Stimulated activated CD4-positive, alpha-beta T cell treated with anti-CD3 and anti-CD28 coated beads, Interleukin-1b, Interleukin-23, amount 100 ng/mL, for 24 hours (primary cell): ENCODE measurements around the gene EEFSEC.

ENCODE experiments used
- DNase-seq, 4 experiments: peaks; one replicate each; pipeline ENCODE4 v3.0.0-alpha.2; 2020; ENCODE audit warnings: low read depth in 4 of 4, low spot score in 1 of 4

Gene EEFSEC

DNA sequence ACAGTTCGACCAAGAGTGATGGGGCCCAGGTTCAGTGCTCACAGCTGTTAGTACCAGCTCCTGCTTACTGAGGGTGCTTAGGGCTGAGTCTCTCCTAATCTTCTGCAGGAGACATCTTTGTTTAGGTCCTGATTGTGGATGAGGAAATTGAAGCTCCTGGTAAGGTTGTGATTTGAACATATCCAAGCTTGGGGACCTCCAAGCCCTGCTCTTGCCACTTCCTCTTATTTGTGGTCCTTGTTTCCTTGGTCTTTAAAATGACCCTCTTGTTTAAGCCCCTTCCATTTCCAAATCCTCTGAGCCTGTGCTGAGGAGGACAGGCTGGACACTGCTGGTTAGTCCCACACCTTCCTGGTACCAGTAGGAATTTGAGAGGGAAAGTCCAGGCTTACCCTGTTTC, 87.0 kb downstream of the EEFSEC start:
- DNase-seq = no peak

DNA sequence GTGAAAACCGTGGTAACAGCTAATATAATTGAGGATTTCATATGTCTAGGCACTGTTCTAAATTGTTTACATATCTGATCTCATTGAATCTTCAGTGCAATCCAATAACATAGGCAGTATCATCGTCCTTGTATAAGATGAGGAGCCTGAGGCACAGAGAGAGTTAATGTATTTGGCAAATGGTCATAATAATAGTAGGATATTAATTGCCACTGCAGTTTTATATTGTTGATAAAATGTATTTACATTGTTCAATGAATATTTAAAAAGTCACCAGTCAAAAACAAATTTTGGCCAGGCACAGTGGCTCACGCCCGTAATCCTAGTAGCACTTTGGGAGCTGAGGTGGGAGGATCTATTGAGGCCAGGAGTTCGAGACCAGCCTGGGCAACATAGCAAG, 88.5 kb downstream of the EEFSEC start:
- DNase-seq = no peak

DNA sequence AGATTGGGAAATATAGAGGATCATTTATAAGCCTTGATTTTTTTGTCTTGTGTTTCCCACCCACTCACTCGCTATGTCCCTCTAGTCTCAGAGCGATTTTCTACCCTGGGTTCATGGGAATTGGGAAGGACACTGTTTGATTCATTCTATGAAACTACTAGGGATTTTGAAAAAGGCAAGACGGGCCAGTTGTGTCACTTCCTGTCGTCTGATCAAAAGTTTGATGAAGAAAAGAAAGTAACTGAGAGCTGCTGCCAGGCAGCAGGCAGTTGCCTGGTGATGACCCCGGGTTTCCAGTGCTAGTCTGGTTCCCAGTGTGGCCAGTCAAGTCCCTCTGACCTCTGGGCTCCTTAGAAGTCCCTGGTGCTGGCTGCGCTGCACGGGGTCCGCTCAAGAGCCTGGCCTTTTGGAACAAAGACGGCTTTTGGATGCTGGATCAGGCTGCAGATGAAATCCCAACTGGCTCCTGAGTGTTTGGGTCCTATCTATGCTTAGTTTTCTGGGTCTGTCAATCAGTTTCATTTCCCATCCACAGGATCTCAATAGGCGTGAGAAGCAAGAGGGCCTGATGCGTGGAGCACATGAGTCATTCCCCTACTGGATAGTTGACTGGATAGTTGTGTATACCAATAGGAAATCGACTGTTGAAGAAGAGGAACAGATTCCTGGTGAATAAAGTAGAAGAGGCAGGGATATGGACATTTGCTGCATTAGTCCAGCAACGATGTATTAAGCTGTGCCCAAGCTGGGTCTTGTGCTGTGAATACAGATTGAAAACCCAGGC, 89.7 kb downstream of the EEFSEC start:
- no peak for DNase-seq

DNA sequence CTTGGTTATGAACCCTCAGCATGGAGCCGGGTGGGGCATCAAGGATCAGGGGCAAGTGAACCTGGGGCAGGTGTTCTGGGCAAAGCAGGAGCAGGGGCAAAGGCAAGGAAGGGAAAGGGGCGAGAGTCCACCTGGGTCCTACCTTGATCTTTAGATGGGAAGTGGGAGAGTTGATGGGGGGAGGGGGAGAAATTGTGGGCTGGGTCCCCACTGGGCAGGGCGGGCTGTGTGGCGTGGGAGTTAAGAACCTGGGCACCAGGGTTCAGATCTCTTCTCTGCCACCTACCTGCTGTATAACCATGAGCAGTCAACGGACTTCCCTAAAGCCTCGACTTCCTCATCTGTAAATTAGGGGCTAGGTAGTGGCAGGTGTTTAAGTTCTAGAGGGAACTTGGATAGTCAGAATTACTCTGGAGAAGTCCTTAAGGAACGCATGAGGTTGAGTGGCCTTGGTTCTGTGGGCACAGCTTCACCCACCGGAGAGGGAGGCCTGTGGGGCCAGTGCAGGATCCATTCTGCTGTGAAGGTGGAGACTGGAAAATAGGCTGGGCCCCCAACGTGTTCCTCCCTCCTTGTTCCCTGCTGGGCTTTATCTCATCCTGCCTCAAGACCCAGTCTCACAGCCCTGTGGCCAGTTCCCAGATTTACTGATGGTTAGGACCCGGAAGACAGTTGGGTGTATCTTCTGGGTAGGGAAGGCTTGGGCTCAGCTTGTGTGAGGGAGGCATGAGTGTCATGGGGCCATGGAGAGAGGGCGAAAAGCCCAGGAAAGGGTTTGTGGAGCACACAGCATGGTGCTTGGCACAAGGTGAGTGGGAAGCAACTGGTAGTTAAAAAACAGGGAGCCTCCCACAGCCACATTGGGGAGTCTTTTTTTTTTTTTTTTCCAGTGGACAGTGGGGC, 90.6 kb downstream of the EEFSEC start:
- no peak for DNase-seq

DNA sequence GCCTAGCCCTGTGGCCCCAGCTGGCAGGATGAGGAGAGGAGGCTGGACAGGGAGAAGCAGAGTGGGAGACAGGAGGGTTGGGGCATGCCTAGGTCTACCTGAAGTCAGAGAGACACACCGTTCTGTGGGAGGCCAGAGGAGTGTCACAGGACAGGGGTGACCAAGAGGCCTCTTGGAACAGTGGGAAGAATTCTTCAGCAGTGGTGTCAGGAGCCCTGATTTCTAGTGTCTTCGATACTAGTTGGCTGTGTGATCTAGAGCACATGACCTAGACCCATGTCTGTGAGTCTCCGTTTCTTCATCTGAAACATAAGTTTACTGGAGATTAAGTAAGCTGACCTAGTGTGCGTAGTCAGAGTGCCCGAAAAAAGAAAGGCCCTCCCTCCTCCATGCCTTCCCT, 92.2 kb downstream of the EEFSEC start:
- no peak for DNase-seq

DNA sequence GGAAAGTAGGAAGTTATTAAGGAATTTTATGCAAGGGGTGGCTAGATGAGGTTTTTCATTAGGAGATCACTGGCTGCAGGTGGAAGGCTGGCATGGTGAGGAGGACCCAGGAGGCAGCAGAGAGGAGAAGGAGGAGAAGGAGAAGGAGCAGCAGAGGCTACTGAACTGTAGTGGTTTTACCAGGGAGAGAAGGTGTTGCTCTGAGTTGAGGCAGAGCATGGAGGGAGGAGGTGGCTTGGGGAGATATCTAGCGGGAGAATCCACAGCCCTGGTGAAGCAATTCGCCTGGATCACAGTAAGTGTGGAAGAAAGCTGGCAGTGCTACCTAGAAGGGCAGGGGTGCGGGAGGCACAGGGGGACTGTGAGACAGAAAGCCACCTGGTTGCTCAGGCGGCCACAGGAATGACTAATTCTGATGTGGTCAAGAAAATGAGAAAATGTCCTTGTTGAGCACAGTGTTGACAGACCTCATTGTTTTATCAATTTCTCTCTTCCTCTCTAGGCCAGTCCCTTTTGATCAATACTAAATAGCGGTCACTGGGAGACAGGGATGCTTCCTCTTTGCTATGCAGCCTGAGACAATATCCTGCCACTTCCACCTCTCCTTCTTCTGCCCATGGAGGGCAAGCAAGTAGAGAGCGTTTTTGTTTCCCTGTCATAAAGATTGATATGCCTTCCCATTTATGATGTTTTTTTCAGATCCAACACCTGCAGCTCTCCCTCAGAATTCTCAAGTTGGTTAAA, 94.6 kb downstream of the EEFSEC start:
- no peak for DNase-seq

DNA sequence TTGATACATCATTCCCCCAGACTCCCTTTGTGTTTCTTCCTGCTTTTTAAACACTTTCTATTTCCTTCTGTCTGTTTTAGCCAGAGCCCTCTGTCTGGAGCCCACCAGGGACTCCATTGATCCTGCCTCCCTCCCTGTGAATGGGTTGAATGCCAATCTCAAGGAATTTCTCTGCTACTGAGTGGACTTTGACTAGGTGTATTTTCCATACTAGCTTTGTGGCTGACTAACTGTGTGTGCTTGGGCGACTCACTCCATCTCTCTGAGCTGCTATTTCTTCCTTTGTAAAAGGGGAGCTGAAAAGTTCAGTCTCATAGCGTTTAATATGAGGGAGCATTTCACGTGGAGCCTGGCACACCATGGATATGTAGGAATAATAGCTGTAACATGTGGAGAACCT, 98.8 kb downstream of the EEFSEC start:
- DNase-seq = no peak

DNA sequence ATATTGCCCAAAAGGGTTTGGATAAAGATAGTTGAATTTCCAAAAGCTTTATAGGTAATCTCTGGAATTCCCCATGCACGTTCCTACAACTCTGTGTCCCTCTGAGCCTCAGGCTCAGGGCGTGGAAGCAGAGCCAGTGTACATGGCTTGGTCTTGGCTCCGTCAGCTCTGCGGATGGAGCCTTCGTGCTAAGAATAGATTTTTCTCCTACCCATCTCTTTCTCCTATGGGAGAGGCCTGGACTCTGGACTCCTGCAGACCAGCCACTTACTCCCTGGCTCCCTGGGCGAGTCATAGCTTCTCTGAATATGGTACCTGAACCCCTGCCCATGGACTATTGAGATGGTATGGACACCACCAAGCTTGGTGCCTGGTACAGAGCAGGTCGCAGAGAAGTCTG, 99.9 kb downstream of the EEFSEC start:
- no peak for DNase-seq

DNA sequence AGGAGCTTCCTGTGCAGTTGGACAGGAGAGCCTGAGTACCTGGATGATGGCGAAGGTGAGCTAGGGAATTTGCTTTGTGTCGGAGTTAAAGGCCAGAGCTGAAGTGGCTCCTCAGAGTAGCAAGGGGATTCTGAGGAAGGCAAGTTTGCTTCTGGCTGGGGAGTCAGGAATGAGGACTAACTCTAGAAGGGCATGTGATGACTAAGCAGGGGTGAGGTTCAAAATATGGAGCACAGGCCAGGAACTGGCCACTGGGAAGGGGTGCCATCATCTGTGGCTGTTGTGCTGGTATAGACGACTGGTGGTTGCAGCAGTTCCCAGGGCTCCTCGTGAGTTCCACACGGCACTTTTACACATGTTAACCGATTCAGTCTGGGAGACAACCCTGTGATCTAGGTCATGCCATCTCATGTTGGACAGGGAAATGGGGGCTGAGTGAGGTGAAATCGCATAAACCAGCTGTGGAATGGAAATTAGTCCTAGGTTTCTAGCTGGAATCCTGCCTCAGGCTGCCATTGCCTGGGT, 100.8 kb downstream of the EEFSEC start:
- DNase-seq = no peak

DNA sequence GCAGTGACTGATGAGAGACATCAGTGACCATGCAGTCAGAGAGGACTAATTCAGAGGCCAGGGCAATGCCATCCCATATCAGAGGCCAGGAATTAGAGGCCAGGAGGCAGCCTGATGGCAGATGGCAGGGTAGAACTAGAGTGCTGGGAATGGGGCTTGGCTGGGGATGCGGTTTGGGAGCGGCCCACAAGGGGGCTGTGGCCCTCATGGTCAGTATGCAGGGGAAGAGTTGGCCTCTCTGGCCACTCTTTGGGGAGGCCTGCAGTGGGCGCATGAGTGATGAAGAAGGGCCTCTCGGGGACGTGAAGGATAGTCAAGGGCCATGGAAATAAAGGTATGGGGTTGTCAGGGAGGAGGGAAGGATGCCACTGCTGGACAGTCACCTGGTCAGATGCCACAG, 101.7 kb downstream of the EEFSEC start:
- DNase-seq = no peak

DNA sequence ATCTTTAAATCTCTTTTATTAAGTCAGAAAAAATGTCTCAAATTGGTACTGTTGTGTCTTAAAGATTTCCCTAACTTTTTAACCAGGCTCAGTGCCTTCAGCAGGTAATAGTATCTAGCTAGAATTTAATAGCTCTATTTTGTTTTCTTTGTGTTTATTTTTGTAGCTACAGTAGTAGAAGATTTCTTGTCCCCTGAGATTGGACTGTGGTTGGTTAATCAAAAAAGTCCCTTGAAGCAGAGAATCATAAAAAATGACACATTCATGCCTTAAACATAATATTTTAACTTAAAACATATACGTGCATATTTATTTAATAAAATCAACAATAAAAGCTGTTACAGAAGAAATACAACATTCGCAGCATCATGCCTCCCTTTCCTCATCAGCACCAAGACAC, 102.8 kb downstream of the EEFSEC start:
- DNase-seq = no peak

DNA sequence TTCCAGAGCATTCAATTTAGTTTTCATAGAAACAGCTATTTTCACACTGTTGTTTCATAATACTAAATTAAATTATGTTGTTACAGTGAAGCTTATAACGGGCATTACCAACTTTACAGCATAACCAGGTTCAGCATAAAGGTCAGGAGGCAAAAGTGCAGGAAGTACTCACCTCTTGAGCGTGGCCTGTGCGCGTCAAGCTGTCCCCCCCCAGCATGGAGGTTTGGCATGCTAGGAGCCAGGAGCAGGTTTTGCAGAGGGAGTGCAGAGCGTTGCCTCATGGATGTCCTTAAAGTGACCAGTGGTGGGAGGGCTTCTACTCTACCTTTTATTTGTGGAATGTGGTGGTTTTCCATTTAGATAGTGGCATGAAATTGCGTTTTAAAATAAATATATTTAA, 104.4 kb downstream of the EEFSEC start:
- no peak for DNase-seq

DNA sequence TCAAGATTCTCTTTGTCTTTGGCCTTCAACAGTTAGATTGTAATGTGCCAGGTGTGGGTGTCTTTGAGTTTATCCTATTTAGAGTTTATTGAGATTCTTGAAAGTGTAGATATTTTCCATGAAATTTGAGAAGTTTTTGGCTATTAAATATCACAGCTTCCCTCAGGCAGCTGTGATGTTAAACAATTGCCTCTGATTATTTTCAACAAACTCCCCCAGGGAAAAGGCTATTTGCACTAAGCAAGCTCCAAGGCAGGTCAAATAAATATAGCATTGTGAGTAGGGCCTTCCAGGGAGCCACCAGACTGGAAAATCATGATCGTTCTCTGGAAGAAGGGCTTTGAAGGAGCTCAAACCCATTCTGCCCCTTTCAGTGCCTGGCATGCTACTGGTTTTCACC, 107.0 kb downstream of the EEFSEC start:
- DNase-seq = no peak

DNA sequence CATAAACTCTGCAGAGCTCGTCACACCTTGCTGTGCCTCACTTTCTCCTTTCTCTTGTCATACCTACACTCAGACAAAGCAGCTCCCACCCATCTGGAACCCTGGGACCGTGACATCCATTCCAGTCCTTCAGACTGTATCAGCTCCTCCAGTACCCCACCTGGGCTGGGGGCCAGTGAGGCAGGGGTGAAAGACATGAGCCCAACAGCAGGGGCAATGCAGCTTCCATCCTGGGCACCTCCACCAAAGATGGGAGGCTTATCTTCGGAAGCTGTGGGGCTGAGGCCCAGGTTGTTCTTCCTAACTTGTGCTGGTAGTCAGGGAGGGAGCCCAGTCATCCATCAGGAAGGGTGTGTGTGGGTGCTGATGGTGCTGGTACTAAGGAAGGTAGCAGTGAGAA, 109.2 kb downstream of the EEFSEC start:
- DNase-seq = no peak

DNA sequence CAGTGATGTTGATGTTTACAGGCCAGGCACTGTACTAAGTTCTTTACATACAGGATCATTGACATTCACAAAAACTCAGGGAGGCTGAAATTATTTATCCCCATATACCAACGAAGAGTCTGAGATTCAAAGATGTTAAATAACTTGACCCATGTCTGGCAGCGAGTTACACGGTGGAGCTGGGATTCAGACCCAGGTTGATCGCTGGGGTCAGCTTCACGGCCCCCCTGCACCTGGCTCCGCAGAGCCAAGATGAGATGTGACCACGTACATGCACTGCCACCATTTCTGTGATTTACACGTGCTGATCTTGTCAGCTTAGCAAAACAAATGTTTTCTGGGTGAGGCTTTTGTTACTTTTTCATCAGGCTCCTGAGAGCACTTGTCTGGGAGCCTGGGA, 109.8 kb downstream of the EEFSEC start:
- DNase-seq = no peak

DNA sequence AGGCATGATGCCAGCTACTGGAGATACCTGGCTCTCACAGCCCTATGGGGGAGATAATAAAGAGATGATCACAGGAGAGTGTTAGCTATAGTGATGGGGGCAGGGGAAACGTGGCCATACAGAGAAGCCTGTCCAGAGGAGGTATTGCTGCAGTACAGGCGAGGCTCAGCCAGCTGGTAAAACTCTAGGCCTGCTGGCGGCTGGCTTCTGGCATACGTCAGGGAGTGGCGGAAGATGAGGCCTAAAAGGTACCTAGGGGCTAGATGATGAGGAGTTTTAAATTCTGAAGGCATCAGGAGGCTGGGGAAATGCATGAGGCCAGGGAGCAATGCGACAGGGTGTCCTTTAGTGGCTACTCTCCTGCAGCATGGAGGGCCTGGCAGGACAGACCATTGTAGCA, 110.7 kb downstream of the EEFSEC start:
- no peak for DNase-seq

DNA sequence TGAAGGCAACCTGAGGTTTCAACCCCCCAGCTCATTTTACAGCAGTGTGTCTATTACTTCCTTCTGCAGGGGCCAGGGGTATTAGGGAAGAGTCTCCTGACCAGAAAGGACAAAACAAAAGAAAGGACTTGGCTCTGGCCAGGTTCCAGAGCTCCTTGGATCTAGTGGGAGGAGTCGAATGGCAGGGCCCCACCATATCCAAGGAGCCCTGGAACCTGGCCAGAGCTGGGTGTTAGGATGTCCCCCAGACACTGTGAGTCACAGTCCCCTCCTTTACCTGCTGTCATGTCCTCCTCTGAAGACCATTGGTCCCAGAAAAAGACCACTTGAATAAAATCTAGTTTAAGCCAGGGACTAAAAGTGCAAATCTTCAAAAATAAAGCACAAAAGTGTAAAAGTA, 113.2 kb downstream of the EEFSEC start:
- DNase-seq = no peak

DNA sequence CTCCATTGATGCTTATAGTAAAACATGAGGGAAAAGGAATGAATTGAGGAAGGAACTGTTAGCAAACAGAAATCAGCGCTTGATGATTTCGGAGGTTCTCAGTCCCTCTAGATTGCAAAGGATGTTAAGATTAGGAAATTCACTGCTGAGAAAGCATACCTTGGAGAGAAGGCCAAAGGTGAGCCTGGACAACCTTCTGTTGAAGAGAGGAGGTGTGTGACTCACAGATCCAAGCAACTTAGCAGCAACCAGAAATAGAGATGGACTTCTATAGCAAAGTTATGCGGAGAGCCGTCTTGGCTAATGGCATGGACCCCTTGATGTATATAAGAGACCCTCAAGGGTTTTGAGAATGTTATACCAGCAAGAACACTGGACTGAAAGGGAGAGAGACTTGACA, 114.3 kb downstream of the EEFSEC start:
- no peak for DNase-seq

DNA sequence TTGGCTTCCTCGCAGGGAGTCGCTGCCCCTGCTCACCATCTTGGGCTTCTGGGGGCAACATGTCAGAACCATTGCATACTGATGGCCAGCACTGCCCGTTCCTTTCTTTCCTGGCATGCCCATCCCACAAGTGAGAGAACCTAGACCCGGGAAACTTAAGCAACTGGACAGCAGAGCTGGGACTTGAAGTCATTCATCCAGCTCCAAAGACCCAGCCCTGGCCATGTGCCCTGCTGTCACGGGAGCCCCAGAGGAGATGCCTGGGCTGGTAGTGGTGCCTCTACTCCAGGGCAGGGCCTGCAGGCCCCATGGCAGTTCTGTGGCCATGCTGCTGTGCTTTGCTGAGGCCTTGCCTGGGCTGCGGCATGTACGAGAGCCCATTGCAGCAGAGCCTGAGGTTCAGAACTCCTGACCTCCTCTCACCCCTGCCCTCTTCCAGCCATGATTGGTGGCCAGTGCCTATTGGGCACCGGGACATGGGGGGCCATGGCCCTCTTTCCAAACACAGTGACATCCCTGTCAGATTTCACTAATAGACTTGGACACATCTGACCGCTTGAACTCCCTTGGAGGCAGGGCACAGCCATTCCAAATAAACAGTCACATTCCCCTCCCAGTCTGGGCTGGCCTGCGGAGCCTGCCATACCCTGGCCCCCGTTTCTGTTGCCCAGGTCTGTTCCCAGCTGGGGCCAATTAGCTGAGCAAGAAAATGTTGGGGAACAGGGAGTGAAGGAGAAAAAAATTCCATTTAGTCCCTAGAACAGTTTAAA, 115.9 kb downstream of the EEFSEC start:
- no peak for DNase-seq

DNA sequence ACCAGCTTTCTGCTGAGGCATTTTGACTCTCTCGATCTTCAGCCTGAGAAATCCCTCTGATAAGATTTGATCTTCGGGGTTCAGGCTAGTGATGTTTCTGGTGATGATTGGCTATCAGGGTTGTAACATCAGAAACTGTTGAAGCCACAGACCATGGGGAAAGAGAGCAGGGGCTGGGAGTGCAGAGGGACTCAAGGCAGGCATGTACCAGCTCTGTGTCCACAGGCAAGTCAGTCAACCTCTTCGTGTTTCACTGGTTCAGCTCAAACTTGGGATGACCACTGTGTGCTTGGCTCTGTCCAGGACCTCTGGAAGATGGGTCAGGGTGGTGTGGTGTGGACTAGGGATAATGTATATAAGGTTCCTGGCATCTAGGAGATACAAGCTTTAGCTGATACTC, 116.5 kb downstream of the EEFSEC start:
- DNase-seq = no peak
